Limb (tissue), 2 donors: ENCODE results near the gene TDP2.

Experiments
- DNase-seq, 2 donors: peaks; one replicate each; pipeline ENCODE4 v3.0.0-alpha.2; 2016; ENCODE audit errors: extremely low spot score in 2 of 2

Gene TDP2

GRCh38 chr6:24666641-24667377 lies at the start of gene TDP2, which contains the start of gene ACOT13:
Gene TDP2 (minus strand): TSS chr6:24666899. CDS start chr6:24666862, 37 bp downstream.
Gene ACOT13 (plus strand): TSS chr6:24667077. CDS start chr6:24667264, 187 bp downstream.
- peak; percentile 96 to 97 for DNase-seq

- no peak for DNase-seq
Observed at GRCh38 chr6:24710519-24711303, 44.0 kb upstream of the TDP2 start.

- no peak for DNase-seq
Observed at GRCh38 chr6:24709014-24709711, 42.5 kb upstream of the TDP2 start.

- DNase-seq, result no peak
Observed at GRCh38 chr6:24708612-24709011, 41.9 kb upstream of the TDP2 start.

GRCh38 chr6:24704468-24704867 lies 37.8 kb upstream of the TDP2 start:
- no peak for DNase-seq

- DNase-seq, result no peak
Observed at GRCh38 chr6:24702720-24703282, 36.1 kb upstream of the TDP2 start.

GRCh38 chr6:24699521-24700359 lies 33.0 kb upstream of the TDP2 start:
- DNase-seq, result no peak

GRCh38 chr6:24696097-24696496 lies 29.4 kb upstream of the TDP2 start:
- no peak for DNase-seq

GRCh38 chr6:24695635-24696034 lies 28.9 kb upstream of the TDP2 start:
- DNase-seq, result peak in 1 of 2 donors; percentile 36

GRCh38 chr6:24694198-24694597 lies 27.5 kb upstream of the TDP2 start:
- DNase-seq, result no peak

GRCh38 chr6:24692848-24693592 lies 26.3 kb upstream of the TDP2 start:
- no peak for DNase-seq

GRCh38 chr6:24692415-24692814 lies 25.7 kb upstream of the TDP2 start:
- no peak for DNase-seq

GRCh38 chr6:24692003-24692402 lies 25.3 kb upstream of the TDP2 start:
- DNase-seq, result no peak

- no peak for DNase-seq
Observed at GRCh38 chr6:24691550-24691949, 24.9 kb upstream of the TDP2 start.

GRCh38 chr6:24690593-24690992 lies 23.9 kb upstream of the TDP2 start:
- no peak for DNase-seq

- DNase-seq, result no peak
Observed at GRCh38 chr6:24689964-24690363, 23.3 kb upstream of the TDP2 start.

GRCh38 chr6:24686946-24687345 lies 20.2 kb upstream of the TDP2 start:
- DNase-seq, result no peak

GRCh38 chr6:24686408-24686807 lies 19.7 kb upstream of the TDP2 start:
- no peak for DNase-seq

- DNase-seq, result no peak
Observed at GRCh38 chr6:24683297-24684296, 16.9 kb upstream of the TDP2 start.
